GM19455 (cell line): ENCODE measurements around the gene SLIT1.

Experiments used
- ATAC-seq: cut with Tn5 transposase; IDR thresholded peaks from one replicate; pipeline ENCODE4 v1.9.1; 2021; ENCODE audit not compliant: unreplicated experiment

The SLIT1 gene

DNA sequence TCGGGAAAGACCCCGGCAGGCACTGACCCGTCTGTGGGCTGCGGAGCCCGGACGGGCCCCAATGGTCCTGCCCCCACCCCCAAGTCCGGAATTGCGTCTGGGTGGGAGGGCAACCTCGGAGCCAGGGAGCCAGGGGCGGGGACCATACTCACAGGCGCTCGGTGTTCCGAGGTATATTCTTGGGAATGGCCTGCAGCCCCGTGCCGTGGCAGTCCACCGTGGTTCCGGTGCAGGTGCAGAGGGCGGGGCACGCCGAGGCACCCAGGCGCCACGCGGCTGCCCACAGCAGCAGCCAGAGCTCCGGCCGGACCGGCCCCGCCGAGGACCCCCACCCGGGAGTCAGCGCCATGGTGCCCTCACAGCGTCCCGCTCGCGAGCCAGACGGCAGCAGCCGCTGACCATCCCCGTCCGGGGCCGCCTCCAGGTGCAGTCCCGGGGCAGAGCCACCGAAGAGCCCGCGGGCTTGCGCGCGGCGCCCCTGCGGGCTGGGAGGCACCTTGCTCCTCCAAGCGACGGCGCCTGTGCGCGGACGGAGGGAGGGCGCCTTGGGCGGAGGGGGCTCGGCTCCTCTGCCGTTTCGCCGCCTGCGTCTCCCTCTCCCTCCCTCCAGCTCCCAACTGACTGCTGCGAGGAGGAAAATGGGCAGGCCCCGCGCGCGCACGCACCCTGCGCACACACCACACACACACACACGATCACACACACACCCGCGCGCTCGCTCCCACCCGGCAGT, at the start of gene SLIT1:
TSS of gene SLIT1 (minus strand) at position 634 of the 733 bp plus-strand sequence. CDS start at position 349, 285 bp downstream.
- ATAC-seq, result no peak

DNA sequence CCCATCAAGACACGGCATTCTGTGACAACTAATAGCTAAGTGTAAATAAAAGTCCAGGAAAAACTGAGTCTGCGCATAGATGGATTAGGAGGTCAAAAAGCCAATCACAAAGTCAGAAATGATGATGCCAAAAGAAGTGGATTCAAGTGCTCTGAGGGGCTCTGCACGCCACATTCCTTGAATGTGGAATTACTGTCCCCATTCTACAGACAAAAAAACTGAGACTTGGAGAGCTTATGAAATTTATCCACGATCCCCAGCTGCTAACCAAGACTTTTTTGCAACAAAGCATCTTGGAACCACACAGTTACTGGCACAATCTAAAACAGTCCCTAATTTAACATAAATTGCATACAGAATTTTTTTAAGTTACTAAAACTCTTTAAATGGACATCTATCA, 49.6 kb upstream of the SLIT1 start:
- ATAC-seq, result no peak

DNA sequence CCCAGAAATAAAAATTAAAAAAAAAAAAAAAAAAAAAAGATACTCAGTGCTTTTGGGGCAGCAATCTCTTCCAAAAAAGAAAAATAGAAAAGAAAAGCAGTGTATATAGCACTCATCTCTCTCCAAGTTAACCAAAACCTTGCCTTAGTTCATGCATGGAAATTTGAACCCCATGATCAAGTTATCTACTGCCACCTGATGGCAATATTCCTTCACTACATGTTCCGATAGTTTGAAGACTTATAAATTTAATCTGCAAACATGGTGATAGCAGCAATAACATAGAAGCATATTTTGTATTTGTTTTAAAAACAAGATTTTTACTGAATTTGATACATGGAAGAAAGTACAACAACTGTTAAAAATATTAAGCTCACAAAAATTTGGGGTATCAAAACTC, 48.6 kb upstream of the SLIT1 start:
- ATAC-seq, result no peak

DNA sequence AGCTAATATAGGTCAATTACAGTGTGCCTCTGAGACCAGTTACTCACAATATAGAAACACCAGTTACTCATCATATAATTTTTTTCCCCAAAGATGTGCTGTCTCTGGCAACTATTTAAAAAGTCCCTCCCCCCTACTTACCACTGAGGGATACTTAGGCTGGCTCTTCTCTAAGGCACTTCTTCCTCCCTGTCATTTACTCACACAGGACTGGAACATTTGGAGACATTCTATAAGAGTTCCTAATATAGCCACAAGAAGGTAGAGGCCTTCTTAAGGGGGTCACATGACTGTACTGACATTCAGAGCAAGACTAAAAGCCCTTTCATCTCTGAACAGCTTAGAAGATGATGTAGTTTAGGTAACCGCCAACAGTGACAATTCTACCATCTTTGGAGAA, 44.4 kb upstream of the SLIT1 start:
- no peak for ATAC-seq

DNA sequence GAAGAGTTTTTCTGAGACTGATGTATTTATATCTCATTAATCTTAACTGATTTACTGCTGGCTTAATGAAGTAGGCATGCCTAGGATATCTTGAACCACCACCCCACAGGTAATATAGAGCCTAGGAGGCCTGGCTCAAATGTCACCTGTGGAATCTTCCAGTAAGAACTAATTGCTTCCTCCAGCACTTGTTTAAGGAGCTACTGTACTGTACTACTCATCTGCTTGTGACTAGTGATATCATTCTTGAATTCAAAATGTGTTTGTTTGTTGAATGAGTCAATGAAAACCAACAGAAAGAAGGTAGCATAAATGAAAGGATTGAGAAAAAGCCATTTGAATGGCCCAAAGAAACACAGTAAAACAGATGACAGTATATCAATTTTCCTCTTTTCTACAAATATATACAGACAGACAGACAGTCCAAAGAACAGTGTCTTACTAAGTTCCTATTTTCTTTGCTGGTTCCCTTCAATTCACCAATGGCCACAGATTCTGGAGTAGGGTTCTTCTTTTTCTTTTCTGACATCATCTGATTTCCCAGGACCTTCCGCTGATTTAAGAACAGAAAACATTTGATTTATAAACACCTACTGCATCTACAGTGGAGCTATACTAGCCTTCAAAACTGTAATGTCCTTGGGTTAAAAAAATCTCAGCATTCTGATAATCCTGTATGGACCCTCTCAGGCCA, 43.7 kb upstream of the SLIT1 start:
- no peak for ATAC-seq

DNA sequence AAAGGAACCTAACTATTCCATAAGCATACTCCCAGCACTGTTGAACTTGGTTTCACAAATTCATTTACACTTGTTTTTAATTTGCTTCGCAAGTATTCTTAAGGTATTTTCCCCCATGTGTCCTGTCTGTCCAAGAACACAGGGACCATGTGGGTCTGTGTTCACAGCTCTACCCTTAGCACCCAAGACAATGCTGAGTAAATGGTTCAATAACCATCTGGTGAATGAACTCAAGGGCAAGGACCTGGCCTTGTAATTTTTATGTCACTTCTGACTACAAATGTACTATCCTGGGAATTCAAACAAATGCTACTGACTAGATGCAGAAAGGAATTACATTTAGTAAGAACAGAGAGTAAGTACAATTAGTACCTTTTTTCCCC, 43.0 kb upstream of the SLIT1 start:
- no peak for ATAC-seq

DNA sequence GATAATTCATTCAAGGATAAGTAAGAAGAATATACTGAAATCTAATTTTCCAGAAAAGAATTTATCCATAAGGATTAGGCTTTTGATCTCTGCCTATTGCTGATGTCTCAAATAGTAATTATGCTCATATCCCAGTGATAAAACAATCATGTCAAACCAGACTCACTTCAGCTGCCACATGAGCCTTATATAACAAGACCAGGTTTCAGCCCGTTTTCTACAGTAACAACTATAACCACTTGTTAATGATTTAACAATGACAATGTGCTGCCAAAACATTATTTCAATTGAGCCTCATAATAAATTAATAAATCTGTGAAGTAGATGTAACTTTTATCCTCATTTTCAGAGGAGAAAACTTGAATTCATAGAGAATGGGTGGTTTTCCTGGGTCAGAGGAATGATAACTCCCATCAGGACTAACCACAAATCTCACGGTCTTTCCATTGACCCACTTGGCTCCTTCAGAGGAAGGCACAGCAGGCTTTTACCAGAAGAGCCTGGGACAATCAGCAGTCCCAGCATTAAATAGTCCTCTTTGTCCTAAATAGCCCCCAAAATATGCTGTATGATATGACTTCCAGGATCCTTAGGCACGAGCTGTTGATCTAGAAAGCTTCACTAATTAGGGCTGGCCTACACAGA, 42.5 kb upstream of the SLIT1 start:
- no peak for ATAC-seq

DNA sequence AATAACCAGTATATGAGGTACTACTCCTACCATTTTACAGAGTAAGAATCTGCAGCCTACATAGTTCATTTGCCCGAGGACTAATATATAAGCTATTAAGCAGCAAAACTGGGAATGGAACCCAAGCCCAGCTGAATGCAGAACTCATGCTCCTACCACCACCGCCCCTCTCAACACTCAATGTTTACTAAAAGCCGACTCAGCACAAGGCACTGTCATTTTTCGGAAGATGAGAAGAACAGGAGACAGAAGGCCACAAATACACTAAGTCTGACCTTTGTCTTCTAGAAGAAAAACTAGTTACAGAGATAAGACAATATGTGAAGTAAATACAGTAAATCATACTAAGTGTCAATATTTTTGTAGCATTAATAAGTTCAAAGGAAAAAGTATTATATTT, 40.6 kb upstream of the SLIT1 start:
- no peak for ATAC-seq

DNA sequence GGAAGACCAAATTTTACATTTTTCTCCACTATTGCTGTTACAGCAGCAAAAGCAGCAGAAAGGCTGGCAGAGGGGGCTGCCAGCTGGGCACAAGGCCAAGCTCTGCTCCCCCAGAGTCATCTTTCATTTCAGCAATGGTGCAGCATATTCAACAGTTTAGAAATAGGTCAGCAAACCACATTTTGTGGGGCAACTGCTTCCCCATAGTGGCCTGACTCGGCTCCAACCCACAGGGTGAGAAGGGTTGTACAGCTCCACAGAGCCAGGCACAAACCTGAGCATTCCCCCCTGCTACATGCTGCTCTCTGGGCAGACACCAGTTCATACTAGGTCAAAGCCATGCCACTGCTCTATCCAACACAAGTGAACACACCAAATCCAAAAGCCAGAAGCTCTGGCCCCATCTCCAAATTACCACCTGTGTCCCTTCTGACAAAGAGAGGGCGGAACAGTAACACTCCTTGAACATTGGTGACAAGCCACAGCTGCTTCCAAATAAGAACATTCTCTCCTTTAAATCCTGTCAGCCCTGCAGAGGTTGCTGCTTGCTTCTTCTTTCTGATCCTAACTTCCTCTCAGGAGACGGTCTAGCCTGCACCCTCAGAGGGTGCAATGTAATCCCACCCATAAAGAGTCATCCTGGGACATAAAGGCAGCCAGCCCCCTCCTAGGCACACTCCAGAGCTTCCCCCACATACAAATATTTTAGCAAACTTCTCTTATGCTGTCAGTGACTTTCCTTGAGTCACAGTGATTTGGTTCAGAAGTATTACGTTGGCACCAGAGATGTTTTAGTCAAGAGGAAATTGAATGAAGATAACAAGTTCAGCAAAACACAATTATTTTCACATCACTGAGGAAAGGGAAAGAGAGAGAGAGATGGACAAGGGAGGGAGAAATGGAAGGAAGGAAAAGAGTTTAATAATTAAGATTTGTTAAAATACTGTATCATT, 39.0 kb upstream of the SLIT1 start:
- no peak for ATAC-seq

DNA sequence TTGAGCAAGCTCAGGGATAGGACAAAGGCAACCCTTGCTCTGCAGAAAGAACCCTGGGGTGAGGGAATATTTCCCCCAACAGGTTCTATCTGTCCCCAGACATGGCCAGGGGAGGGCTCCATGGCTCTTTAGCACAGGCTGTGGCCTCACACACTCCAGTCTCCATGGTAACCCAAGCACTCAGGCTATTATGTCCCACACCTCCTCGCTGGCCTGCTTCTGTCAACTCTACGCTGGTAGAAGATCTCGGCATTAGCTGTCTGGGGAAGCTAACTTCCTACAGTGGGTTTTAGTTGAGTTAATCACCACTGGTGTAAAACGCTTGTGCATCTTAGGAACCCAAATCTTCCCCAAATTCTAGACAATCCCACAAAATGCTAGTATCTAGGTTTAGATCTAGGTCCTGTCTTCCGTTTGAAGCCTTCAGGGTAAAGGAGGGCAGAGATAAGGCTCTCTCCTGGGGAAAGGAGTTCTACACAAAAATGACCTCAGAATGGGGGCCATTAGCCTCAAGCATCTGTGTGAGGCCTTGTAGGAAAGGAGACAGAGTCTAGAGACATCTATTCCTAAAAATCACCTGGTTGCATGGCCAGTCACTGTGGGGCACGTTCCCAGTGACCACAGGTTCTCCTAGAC, 36.7 kb upstream of the SLIT1 start:
- ATAC-seq, result no peak

DNA sequence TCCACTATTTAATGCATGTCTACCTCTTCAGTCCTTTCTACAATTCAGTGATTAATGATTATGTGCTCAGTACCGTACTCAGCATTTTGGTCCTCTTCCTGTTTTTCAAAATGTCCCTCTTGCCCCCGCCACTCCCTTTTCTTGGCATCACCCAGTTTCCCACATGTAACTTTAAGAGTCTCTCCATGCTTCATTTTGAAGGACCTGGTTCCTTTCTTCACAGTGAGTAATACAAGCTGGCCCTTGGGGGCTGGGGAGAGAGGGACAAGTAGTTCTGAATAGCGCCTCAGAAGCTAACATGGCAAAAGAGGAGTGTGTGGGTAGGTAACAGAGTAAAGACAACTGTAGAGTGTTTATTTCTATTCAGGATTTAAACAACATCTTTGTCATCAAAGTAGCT, 34.6 kb upstream of the SLIT1 start:
- no peak for ATAC-seq

DNA sequence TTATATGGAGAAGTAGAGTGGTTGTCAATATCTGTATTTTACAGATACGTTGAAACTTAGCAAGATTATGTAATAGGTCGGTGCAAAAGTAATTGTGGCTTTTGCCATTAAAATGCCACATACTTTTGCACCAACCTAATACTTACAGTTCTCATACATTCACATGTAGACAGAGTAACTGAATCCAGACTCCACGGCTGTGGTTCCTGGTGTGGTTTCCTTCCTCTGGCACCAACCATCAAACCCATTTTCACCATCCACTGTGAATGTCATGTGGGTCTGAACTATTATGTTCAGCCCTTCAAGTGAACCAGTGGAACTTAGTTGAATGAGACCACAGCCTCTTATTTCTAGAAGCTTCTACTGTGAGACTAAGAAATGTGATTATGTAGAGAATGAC, 31.5 kb upstream of the SLIT1 start:
- no peak for ATAC-seq

DNA sequence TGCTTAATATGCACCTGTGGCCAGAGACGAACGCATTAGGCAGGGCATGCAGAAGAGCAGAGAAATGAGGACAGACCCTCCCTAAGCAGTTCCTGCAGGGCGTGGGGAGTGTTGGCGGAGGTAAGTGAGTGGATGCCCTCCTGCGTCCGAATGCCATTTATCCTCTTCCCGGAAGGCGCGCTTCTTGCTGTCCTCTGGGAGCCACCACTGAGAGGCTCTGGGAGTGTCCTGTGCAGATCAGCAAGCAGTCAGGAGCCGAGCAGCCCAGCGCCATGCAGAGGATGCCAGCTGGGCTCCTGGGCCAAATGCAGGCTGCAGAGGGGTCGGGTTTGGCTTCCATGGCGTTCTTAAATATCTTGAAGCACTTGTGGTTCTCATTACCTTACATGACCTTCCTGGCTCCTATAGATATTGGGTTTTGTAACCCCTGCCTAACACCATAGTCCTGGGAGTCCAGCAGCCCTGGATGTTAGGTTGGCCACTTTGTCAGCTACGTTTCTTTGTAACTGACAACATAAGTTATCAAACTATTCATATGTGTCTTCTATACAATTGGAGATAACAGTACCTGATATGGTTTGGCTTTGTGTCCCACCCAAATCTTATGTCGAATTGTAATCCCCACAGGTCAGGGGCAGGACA, 30.0 kb upstream of the SLIT1 start:
- no peak for ATAC-seq

DNA sequence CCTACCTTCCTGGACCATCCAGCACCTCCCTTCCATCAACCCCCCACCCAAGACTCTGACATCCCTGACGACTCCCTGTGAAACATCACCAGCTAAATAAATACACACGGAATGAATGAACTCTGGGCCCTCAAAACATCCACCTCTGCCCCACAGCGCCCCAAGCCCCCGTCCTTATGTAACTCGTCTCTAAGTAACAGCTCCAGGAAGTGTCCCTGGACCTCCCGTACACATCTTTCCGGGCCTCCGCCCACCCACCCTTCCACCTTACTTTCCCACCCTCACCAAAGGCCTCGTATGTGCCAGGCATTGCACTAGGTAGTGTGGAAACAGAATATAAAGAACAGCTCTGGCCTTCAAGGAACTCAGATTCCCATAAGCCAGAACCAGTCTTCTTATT, 27.7 kb upstream of the SLIT1 start:
- no peak for ATAC-seq

DNA sequence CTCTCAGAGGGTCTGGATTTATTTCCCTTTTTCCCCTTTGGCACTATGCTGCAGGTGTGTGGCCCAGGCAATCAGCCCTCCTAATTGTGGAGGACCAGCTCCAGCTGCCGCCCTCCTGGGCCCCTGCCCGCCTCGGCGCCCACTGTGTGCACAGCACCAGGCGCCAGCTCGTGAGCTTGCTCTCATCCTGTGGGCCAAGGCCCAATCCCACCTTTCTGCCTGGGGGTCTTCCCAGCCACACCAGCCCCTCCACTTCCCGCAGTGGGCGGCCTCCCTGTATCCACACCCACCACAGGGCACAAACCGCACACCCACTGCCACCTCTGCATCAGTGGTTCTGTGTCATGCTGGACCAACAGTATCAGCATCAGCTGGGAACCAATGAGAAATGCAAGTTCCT, 25.5 kb upstream of the SLIT1 start:
- ATAC-seq, result no peak

DNA sequence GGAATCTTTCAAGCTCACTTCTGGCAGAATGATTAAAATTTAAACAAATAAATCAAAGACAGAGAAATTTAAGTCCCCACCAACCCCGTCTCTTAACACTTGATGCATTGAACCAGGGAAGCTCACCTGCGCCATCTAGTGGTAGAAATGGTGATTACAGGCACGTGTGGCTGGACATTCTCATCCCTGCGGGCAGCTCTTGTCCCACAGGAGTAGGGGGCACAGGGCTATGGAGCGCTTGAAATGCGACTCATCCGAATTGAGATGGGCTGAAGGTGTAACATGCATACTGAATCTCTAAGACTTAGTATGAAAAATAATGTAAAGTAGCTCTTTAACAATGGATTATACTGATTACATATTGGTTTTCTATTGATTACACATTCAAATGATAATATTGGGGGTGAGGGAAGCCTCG, 24.8 kb upstream of the SLIT1 start:
- no peak for ATAC-seq

DNA sequence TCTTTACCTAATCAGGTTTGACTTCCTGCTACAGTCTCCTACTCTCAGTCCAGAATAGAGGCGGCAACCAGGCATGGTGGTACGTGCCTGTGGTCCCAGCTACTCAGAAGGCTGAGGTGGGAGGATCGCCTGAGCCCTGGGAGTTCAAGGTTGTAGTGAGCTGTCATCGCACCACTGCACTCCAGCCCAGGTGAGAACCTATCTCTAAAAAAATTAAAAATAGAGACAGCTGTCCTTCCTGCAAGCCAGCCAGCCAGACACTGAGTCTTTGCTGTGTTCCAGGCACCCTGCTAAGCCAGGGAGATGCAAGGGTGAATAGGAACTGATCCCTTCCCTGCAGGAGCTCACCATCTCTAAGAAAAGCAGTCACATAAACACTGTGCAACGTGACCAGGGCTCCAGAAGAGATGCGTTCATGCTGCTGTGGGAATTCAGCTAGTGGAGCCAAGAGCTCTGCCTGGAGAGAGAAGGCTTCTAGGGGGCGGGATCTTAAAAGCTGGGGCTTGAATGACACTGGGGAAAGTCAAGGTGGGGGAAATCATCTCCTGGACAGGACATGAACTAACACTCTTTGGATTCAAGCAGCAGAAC, 22.1 kb upstream of the SLIT1 start:
- ATAC-seq, result no peak

DNA sequence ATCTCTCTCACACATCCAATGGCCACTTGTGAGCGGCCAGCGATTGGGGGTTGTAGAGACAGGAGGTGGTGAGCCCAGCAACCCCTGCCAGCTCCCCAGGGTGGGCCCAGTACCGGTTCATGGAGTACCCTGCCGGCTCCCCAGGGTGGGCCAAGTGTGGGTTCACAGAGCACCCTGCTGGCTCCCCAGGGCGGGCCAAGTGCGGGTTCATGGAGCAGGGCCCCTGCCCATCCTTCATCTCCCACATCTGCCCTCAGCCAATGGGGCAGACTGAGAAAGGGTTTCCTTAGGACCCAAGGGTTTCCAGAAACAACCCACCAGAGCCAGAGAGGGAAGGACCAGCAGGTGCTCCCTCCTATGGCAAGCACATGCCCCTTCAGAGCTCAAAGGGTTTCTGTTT, 21.4 kb upstream of the SLIT1 start:
- ATAC-seq, result no peak

DNA sequence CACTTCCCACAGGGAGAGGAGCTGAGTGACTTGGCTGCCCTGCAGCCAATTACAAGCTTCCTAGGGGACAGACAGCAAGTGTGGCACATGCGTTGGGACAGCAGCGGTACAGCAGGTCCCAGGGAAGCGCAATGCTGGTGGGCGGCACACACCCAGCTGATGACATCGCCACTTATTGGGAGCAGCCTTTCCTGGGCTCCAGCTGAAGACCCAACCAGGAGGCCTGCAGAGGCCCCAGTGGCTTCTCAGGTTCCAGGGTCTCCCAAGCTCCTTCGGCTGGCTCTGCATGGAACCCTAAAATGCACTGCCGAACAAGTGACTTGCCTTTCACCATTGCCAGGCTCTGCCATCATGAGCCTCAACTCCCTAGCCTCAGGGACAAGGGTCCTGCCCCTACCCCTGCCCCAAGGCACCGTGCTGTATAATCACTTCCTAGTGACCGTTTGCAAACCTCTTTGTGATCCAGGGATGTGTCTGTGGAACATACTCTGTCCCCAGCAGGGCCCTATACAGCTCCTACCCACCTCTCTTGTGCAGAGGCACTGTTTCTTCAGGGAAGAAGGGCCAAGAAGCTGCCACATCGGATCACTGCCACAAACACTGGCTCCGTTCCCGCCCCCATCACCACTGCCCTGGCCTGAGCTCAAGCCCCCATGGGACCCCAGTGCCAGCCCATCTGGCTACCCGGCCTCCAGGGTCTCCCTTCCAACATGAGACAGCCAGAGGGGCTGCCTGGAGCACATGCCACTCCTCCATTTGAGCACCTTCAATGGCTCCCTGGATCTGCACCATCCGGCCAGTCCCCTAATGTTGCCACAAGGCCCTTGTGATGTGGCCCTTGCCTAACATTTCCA, 19.3 kb upstream of the SLIT1 start:
- no peak for ATAC-seq
